GM11168 (cell line): ENCODE data around the gene TTF1.

Experiments
- in situ Hi-C: fragments of 300-500 bp; cut with MboI; formaldehyde crosslinking; loops from one replicate; pipeline ENCODE4 v1.12.0; 2022; ENCODE audit warnings: low sequenced_read_pairs; ENCODE audit not compliant: unreplicated experiment

Gene TTF1

GRCh38 chr9:132406554-132407122 is at the start of gene TTF1:
TSS of gene TTF1 (minus strand) at chr9:132406840. CDS start at chr9:132402821, 4,019 bp downstream.
- in situ Hi-C loops, result loop anchor here (5.0 kb wide), 1 partner anchor 99 kb away; no protein-coding TSS in a partner anchor

GRCh38 chr9:132456241-132456640 is 49.6 kb upstream of the TTF1 start:
- in situ Hi-C loops, result no loop called here

GRCh38 chr9:132451276-132451675 is 44.6 kb upstream of the TTF1 start:
- in situ Hi-C loops, result no loop called here

GRCh38 chr9:132447902-132448301 is 41.3 kb upstream of the TTF1 start:
- in situ Hi-C loops, result no loop called here

- in situ Hi-C loops, result no loop called here
Measured at GRCh38 chr9:132447346-132447745, 40.7 kb upstream of the TTF1 start.

GRCh38 chr9:132446887-132447286 is 40.2 kb upstream of the TTF1 start:
- in situ Hi-C loops, result no loop called here

- in situ Hi-C loops, result no loop called here
Measured at GRCh38 chr9:132443951-132444607, 37.4 kb upstream of the TTF1 start.

- in situ Hi-C loops, result no loop called here
Measured at GRCh38 chr9:132441404-132441803, 34.8 kb upstream of the TTF1 start.

GRCh38 chr9:132440735-132441134 is 34.1 kb upstream of the TTF1 start:
- in situ Hi-C loops, result no loop called here

- in situ Hi-C loops, result no loop called here
Measured at GRCh38 chr9:132439153-132439552, 32.5 kb upstream of the TTF1 start.

GRCh38 chr9:132434881-132435280 is 28.2 kb upstream of the TTF1 start:
- in situ Hi-C loops, result no loop called here

GRCh38 chr9:132430998-132431397 is 24.4 kb upstream of the TTF1 start:
- in situ Hi-C loops, result no loop called here

GRCh38 chr9:132426639-132427414 is 20.2 kb upstream of the TTF1 start:
- in situ Hi-C loops, result loop anchor here (10.0 kb wide), 1 partner anchor 368 kb away; no protein-coding TSS in a partner anchor

GRCh38 chr9:132425675-132426062 is 19.0 kb upstream of the TTF1 start:
- in situ Hi-C loops, result loop anchor here (10.0 kb wide), 1 partner anchor 369 kb away; no protein-coding TSS in a partner anchor

GRCh38 chr9:132424857-132425674 is 18.4 kb upstream of the TTF1 start:
- in situ Hi-C loops, result loop anchor here (10.0 kb wide), 1 partner anchor 370 kb away; no protein-coding TSS in a partner anchor

GRCh38 chr9:132423503-132423902 is 16.9 kb upstream of the TTF1 start:
- in situ Hi-C loops, result loop anchor here (10.0 kb wide), 1 partner anchor 371 kb away; no protein-coding TSS in a partner anchor

GRCh38 chr9:132422574-132422973 is 15.9 kb upstream of the TTF1 start:
- in situ Hi-C loops, result loop anchor here (10.0 kb wide), 1 partner anchor 372 kb away; no protein-coding TSS in a partner anchor

- in situ Hi-C loops, result no loop called here
Measured at GRCh38 chr9:132418726-132419363, 12.2 kb upstream of the TTF1 start.

- in situ Hi-C loops, result no loop called here
Measured at GRCh38 chr9:132415181-132415580, 8.5 kb upstream of the TTF1 start.

GRCh38 chr9:132414731-132415130 is 8.1 kb upstream of the TTF1 start:
- in situ Hi-C loops, result no loop called here
